MCF 10A (cell line): Measurements from ENCODE around the gene C20orf144. TPM values are rescaled to one million over a fixed set of nuclear protein-coding genes. Genes with fewer than 3 reads are reported as not detected.
A peak's percentile ranks its signal among the peaks of the same experiment; 100 is the strongest.

ENCODE experiments used
- BruUV-seq: library from RNA; stranded (reverse); fragments of 400-500 nt; replicated peaks from 2 replicates; lab custom pipeline; 2021; lab: Mats Ljungman, UMichigan
- CTCF ChIA-PET: fragments of 300-600 bp; sonication (Branson Sonifier 250); formaldehyde crosslinking; extraction: SDS; loops from one replicate; lab custom pipeline; 2021; ENCODE audit warnings: antibody characterized with exemption, inconsistent platforms; lab: Yijun Ruan, JAX
- POLR2A ChIA-PET: fragments of 300-600, 350-650 bp; sonication (Branson Sonifier 250); formaldehyde crosslinking; extraction: SDS; loops from one replicate; lab custom pipeline; 2020; ENCODE audit warnings: antibody characterized with exemption, inconsistent platforms; lab: Yijun Ruan, JAX
- DNase-seq: peaks from one replicate; pipeline ENCODE4 v3.0.0-alpha.2; 2018; ENCODE audit not compliant: unreplicated experiment
- H3K27ac Mint-ChIP-seq: one replicate; pipeline ENCODE4 v1.8.0; 2022; ENCODE audit warnings: mild to moderate bottlenecking, low read depth, mixed read lengths; ENCODE audit not compliant: unreplicated experiment
- H3K27me3 Mint-ChIP-seq: one replicate; pipeline ENCODE4 v1.8.0; 2022; ENCODE audit warnings: mixed read lengths; ENCODE audit not compliant: insufficient read depth, unreplicated experiment
- H3K36me3 Mint-ChIP-seq: one replicate; pipeline ENCODE4 v1.8.0; 2022; ENCODE audit warnings: mild to moderate bottlenecking, moderate library complexity, mixed read lengths; ENCODE audit not compliant: insufficient read depth, unreplicated experiment
- H3K4me1 Mint-ChIP-seq: one replicate; pipeline ENCODE4 v1.8.0; 2022; ENCODE audit warnings: mixed read lengths; ENCODE audit not compliant: insufficient read depth, unreplicated experiment
- H3K4me3 Mint-ChIP-seq: one replicate; pipeline ENCODE4 v1.8.0; 2022; ENCODE audit warnings: mild to moderate bottlenecking, moderate library complexity, mixed read lengths; ENCODE audit not compliant: unreplicated experiment
- H3K9me3 Mint-ChIP-seq: one replicate; pipeline ENCODE4 v1.8.0; 2022; ENCODE audit warnings: mixed read lengths; ENCODE audit not compliant: unreplicated experiment
- intact Hi-C: fragments of 100-400 bp; cut with micrococcal nuclease; formaldehyde crosslinking; loops from 2 replicates; pipeline ENCODE4 v1.14.1; 2022
- total RNA-seq: library from RNA; stranded (reverse); gene quantifications from 2 replicates; pipeline ENCODE4 v1.2.3, GENCODE V29; 2022
- TF ChIP-seq, protein P1 (sequence below): fragments of 200-600 bp; IDR thresholded peaks from one replicate; pipeline ENCODE4 v1.8.0; 2022; ENCODE audit warnings: antibody characterized with exemption, mild to moderate bottlenecking; ENCODE audit not compliant: unreplicated experiment

Gene C20orf144
- total RNA-seq, 1 experiment from 2014 or later = 0.21 TPM

GRCh38 chr20:33650753-33651561 lies 11.2 kb upstream of the C20orf144 start:
- H3K4me3 Mint-ChIP-seq = no peak overlapping the region
- no TSS peak for BruUV-seq
- H3K9me3 Mint-ChIP-seq = no peaks in the 10 kb centered on the region
- DNase-seq = no peak
- ChIA-PET CTCF (interaction anchor here (0.7 to 5.6 kb wide), 6 partner anchors 12 to 194 kb away, joined by 3 to 28 read pairs (median 4); partner anchors contain the start of gene ACTL10), POLR2A (interaction anchor here (0.7 to 1.0 kb wide), 4 partner anchors 13 to 705 kb away, joined by 3 to 4 read pairs (median 4); no protein-coding TSS in a partner anchor)
- peaks cover 10% of the 10 kb centered on the region for H3K4me1 Mint-ChIP-seq
- H3K27me3 Mint-ChIP-seq = no peaks in the 10 kb centered on the region
- TF ChIP-seq, protein P1, sequence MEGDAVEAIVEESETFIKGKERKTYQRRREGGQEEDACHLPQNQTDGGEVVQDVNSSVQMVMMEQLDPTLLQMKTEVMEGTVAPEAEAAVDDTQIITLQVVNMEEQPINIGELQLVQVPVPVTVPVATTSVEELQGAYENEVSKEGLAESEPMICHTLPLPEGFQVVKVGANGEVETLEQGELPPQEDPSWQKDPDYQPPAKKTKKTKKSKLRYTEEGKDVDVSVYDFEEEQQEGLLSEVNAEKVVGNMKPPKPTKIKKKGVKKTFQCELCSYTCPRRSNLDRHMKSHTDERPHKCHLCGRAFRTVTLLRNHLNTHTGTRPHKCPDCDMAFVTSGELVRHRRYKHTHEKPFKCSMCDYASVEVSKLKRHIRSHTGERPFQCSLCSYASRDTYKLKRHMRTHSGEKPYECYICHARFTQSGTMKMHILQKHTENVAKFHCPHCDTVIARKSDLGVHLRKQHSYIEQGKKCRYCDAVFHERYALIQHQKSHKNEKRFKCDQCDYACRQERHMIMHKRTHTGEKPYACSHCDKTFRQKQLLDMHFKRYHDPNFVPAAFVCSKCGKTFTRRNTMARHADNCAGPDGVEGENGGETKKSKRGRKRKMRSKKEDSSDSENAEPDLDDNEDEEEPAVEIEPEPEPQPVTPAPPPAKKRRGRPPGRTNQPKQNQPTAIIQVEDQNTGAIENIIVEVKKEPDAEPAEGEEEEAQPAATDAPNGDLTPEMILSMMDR = no peak
- intact Hi-C loops = no loop called here
- peaks cover 32% of the 10 kb centered on the region for H3K36me3 Mint-ChIP-seq
- no peak overlapping the region for H3K27ac Mint-ChIP-seq

GRCh38 chr20:33651562-33652048 lies 10.5 kb upstream of the C20orf144 start:
- H3K4me1 Mint-ChIP-seq = peaks cover 10% of the 10 kb centered on the region
- intact Hi-C loops = no loop called here
- H3K27me3 Mint-ChIP-seq = no peaks in the 10 kb centered on the region
- no peak overlapping the region for H3K4me3 Mint-ChIP-seq
- ChIA-PET CTCF (interaction anchor here (0.6 to 5.6 kb wide), 9 partner anchors 12 to 246 kb away, joined by 3 to 28 read pairs (median 4); partner anchors contain the start of gene ACTL10), POLR2A (interaction anchor here (0.7 to 1.0 kb wide), 4 partner anchors 12 to 706 kb away, joined by 3 to 4 read pairs (median 4); no protein-coding TSS in a partner anchor)
- TF ChIP-seq, protein P1 = no peak
- H3K27ac Mint-ChIP-seq = no peak overlapping the region
- DNase-seq = no peak
- BruUV-seq = no TSS peak
- H3K36me3 Mint-ChIP-seq = peaks cover 26% of the 10 kb centered on the region
- no peaks in the 10 kb centered on the region for H3K9me3 Mint-ChIP-seq

GRCh38 chr20:33653218-33653899 lies 8.8 kb upstream of the C20orf144 start:
- Mint-ChIP-seq H3K4me1 (peaks cover under 1% of the 10 kb centered on the region), H3K27ac (no peak overlapping the region), H3K4me3 (no peak overlapping the region), H3K27me3 (no peaks in the 10 kb centered on the region), H3K9me3 (no peaks in the 10 kb centered on the region), H3K36me3 (peaks cover 17% of the 10 kb centered on the region)
- TF ChIP-seq, protein P1 = peak; percentile 76
- BruUV-seq = no TSS peak
- intact Hi-C loops = loop anchor here (1.0 kb wide), 2 partner anchors 196 to 237 kb away; no protein-coding TSS in a partner anchor
- POLR2A ChIA-PET = interaction anchor here (0.6 to 2.8 kb wide), 4 partner anchors 10 to 210 kb away, joined by 4 to 18 read pairs (median 6); partner anchors contain the start of genes ACTL10, C20orf144 and CBFA2T2
- DNase-seq = peak; percentile 57
- CTCF ChIA-PET = interaction anchor here (0.6 to 5.6 kb wide), 18 partner anchors 9 to 476 kb away, joined by 3 to 28 read pairs (median 4); partner anchors contain the start of genes ACTL10 and C20orf144
